Pulmonary artery endothelial cell (primary cell): Measurements from ENCODE around the gene SRPX. TPM values are rescaled to one million over a fixed set of nuclear protein-coding genes. Genes with fewer than 3 reads are reported as not detected.

Experiments
- DNase-seq: peaks from one replicate; pipeline ENCODE4 v3.0.0-alpha.2; 2011; ENCODE audit warnings: low read depth, low spot score
- total RNA-seq: library from RNA; depleted of rRNA; stranded (reverse); fragments of >200 nt; gene quantifications from 2 replicates; pipeline ENCODE4 v1.2.3, GENCODE V29; 2014

The SRPX gene
- total RNA-seq, 1 donor from 2014 or later: 413 TPM

GRCh38 chrX:38211891-38212635, 8.6 kb downstream of the SRPX start:
- peak; percentile 73 for DNase-seq

DNA sequence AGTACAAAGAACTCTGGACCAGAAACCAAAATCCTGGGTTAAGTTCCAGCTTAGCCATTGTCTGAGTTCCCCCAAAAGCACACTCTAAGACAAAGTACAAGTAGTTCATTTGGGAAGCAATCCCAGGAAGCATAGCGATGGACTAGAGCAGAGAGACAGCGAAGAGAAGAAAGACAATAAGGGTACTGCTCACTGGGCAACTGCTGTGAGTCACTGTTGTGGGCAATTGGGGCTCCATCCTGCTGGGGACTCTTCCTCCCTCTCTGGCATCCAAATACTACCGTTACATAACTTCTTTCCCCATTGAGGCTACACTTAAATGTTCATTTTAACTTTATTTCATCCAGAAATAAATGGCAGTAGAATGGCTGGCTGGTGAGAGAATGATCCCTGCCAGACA, 14.1 kb downstream of the SRPX start:
- DNase-seq: no peak

GRCh38 chrX:38206036-38206435, 14.6 kb downstream of the SRPX start:
- no peak for DNase-seq

DNA sequence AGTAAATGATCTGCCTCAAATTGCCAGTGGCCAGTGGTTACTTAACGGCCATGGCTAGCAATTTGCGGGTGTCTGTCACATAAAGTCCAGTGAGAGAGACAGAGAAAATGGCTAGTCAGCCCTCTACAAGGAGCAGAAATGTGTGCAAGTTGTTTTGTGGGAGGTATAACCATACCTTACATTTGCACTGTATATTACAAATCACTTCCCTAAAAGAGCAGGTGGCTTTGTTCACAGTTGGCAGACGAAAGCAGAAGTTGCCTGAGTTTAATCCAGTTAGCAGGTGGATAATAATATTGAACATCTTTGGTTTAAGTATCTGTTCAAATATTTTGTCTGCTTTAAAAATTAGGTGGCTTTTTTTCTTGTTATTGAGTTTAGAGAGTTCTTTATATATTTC, 15.6 kb downstream of the SRPX start:
- DNase-seq: no peak

DNA sequence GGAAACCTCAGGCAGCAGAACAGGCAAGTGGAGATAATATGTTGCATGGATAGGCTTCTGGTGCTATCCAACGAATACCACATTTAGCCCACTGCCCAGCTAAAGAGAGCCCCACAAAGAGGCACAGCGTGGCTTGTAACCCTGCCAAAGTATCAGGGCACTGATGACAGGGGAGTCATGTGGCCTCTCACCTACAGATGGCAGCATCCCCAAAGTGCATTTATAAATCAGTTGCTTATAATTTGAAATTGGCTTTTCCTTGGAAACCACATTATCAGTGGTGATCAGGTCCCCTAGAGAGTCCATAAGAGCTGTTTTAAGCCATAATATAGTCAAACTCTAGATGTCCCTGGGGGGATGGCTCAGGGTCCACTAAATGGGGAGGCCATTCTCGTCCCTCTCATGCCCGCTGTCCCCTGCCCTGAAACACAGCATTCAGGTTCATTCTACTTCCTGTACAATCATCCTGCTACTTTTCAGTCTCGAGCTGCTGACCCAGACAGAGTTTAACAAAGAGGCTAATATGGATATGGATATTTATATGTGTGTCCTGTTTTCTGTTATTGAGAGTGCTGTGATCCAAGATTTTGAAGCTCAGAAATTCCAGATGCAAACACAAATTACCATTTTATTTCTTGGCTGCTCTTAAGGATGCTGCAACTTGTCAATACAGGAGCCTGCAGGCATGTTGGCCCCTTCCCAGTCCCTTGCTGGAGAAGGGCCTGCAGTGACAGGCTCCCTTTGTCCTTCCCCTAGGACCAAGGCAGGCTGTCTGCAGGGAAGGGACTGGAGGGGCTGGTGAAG, 28.5 kb downstream of the SRPX start:
- DNase-seq: no peak

DNA sequence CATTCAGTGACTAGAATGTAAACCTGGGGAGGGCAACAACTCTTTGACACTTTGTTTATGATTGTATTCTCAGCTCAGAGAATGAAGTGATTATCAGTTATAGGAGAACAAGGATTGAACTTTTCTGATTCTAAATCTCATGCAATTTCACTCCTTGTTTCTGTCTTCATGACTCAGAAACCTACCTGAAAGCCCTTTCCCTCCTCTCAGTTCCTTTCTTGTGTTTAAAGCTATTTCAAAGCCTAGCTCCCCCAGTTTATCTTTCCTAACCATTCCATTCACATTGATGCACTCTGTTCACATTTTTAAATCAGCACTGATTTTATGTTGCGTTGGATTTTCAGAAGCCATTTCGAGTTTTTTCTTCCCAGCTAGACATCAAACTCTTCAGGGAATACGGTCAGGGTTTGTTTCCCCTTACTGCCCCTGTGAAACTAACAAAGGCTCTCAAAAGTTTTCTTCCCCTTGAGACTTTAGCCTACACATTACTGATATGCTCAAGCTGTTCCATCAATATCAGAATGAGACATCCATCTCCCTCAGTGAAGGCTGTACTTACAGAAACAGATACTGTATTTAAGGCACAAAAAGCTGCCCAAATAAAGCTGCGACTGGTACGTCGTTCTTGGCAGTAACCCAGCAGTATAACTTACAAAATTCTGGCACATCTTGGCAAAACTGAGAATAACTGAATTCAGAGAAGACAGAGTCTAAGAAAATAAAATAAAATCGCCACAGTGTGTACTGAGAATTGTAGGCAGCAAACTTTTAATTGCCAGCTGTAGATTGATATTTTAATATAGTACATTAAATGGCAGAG, 31.0 kb downstream of the SRPX start:
- no peak for DNase-seq

DNA sequence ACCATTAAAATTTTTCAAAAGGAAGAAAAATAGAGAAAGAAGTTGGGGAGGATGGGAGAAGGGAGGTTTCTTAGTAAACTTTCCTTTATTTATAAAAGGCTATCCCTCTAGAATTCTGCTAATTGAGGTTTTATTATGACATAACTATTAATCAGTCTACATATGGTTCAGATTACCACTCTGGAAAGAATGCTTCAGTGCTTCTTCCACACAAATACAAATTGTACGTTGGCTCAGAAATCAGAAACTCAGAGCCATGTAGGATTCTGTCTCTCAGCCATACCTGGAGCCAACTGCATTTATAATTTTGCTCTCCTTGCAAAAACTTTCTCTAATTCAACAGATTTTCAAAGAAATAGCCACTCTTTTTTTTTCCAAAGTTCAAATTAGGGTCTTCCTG, 37.1 kb downstream of the SRPX start:
- DNase-seq: no peak

GRCh38 chrX:38181357-38181756, 39.3 kb downstream of the SRPX start:
- no peak for DNase-seq

GRCh38 chrX:38178396-38178795, 42.3 kb downstream of the SRPX start:
- DNase-seq: no peak

- no peak for DNase-seq
Observed at GRCh38 chrX:38175139-38175538, 45.5 kb downstream of the SRPX start.

DNA sequence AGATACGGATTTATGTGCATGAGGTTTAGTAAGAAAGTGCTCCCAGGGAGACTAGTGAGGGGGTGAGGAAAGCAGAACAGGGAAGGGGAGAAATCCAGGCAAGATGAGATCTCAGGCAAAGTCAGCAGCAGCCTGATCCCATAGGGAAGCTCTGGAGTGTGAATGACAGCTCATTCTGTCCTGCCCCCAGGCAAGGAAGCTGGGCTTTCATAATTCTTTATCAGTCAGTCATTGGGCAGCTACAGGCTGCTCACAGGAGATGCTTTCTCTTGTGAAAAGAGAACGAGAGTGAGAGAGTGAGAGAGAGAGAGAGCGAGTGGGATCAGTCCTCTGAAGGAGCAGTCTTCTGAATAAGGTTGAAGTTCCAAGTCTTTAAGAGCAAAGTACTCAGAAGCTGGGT, 48.1 kb downstream of the SRPX start:
- no peak for DNase-seq

GRCh38 chrX:38170556-38170955, 50.1 kb downstream of the SRPX start:
- DNase-seq: no peak

- DNase-seq: no peak
Observed at GRCh38 chrX:38166478-38167083, 54.1 kb downstream of the SRPX start.

GRCh38 chrX:38165023-38165422, 55.6 kb downstream of the SRPX start:
- no peak for DNase-seq

DNA sequence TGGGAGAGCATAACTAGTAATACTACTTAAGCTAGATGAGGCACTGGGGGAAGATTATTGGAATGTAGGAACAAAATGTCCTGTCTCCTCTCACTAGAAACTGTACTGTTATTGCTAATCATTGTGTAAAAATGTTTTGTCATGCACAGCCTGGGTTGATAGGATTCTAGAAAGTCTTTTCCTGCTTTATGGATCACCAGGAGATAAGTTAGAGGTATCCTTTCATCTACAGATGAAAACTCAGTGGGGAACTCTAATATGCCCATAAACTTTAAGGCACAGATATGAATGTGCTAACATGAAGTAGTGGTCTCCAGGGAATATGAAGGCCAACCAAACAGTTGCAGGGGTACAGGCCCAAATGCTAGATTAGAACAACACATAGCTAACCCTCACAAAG, 57.5 kb downstream of the SRPX start:
- no peak for DNase-seq

GRCh38 chrX:38156838-38157237, 63.8 kb downstream of the SRPX start:
- DNase-seq: no peak

DNA sequence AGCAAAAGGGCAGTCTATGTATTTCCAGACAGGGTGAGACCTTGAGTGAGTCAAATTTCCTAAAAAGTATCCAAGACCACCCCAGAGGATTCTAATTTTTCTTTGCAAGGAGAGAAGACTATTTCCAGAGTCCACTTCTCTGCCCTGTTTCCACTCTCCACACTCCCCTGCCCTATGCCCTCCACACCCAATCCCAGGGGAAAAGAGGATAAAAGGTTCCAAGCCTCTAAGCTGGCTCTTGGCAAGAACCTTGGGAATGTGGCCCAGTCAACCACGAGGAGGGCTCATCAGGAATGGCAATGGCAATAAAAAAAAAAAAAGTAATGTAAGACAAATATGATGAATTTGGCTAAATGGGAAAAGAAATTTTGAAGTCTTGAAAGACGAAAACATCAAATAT, 65.9 kb downstream of the SRPX start:
- DNase-seq: no peak

- DNase-seq: no peak
Observed at GRCh38 chrX:38154340-38154739, 66.3 kb downstream of the SRPX start.

DNA sequence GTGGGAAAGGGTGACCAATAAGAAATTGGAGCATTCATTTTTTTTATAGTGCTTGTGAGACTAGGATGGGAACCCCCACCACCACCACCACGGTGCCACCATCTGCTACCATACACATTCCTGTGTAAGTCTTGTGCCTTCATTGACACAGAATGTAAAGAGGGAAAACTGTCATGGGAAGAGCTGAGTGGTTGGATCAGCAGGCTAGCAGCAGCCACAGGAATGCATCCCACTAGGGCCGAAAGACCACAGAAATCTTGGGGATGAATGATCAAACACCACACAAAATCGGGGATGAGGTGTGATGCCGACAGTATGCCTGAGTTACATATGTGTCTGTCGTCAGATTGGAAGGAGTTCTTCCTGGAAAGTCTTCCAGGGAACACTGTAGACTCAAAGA, 69.2 kb downstream of the SRPX start:
- DNase-seq: no peak

DNA sequence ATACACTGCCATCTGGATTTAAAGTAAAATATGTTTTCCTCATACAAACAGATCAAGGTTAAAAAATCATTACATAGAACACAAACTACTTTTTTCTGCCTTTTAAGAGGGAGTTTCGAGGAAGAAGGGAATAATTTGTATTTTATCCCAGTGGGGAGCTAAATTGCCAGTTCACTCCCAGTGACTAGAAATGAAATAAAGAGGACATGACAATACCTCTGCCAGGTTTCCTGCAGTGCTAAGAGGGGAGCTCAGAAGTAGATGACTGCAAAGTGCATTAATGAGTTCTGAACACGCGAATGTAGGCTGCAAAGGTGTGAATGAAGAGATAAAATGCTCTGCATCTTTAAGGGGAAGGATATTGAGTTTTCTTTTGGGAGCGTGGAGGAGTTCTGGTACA, 69.7 kb downstream of the SRPX start:
- no peak for DNase-seq

DNA sequence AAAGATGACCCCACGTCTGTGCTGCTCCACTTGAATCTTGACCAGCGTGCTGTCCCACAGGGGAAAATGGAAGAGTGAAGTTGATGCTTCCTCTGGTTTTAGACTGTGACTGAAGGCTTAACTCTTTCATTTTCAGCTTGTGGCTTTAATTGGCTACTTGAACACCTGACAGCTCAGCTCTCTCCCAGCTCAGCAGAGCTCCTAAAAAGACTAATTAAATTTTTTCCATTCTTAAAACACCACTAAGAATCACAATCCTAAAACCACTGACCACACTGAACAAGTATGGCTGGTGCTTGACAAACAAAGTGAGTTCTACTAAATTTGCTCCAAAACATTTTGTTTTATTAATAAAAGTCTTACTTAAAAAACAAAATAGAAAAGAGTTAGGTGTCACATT, 71.7 kb downstream of the SRPX start:
- no peak for DNase-seq

GRCh38 chrX:38142610-38143009, 78.1 kb downstream of the SRPX start:
- DNase-seq: no peak
